GM10847 (cell line): ENCODE data around the gene ASAH2B.

Experiments used
- POLR2A ChIP-seq: IDR thresholded peaks from 2 replicates; pipeline ENCODE4 v1.6.1; 2011; ENCODE audit not compliant: insufficient read length; ENCODE audit errors: extremely low read depth

The ASAH2B gene

DNA sequence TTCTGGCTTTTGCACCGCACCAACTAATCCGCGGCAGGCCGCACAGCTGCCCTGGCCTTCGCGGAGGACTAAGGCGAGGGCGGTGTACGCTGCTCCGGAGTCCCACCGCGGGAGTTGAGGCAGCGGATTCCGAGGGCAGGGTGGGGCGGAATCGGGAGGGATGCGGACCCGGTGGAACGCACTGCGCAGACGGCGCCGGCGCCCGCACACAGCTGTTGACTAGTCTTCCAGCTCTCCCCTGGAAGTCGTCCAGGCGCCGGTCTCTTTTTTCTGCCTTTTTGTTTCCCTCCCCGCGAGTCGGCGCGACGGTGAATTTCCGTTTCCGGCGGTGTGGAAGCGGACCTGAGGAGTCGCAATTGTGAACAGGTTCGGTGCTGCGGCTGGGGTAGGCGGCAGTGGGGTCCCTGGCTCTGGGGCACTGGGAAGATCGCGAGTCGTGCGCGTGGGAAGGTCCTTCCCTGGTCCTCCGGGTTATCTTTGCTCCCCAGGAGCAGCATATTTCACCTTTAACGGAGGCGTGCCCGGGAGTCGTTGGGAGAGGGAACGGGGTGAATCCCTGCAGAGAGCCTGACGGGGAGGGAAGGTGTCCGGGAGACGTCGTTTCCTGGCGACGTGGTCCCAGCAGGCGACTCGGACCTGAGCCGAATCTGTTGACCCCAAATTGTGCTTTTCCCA is at the start of gene ASAH2B:
Gene ASAH2B, plus strand, starts transcription at position 319 of the 675 bp plus-strand sequence. CDS start 5,195 bp downstream, outside the sequence.
- peak; percentile 58 for TF ChIP-seq POLR2A

DNA sequence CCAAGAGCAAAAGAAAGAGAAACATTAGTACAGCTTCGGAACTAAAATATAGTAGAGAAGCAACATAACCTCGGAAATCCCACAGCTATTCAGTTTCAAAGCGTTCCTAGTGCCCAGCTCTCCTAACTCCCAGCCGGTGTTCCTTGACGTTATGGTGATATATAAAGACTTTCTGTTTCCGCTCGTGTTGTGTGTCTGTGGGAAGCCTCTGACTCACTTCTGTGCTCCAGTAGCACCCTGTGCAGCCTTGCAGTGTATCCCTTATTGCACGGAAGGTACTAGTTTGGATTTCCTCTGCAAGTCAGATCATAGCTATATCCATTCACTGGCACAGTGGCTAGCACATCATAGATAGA is 535 bp downstream of the ASAH2B start:
- TF ChIP-seq POLR2A, result no peak

DNA sequence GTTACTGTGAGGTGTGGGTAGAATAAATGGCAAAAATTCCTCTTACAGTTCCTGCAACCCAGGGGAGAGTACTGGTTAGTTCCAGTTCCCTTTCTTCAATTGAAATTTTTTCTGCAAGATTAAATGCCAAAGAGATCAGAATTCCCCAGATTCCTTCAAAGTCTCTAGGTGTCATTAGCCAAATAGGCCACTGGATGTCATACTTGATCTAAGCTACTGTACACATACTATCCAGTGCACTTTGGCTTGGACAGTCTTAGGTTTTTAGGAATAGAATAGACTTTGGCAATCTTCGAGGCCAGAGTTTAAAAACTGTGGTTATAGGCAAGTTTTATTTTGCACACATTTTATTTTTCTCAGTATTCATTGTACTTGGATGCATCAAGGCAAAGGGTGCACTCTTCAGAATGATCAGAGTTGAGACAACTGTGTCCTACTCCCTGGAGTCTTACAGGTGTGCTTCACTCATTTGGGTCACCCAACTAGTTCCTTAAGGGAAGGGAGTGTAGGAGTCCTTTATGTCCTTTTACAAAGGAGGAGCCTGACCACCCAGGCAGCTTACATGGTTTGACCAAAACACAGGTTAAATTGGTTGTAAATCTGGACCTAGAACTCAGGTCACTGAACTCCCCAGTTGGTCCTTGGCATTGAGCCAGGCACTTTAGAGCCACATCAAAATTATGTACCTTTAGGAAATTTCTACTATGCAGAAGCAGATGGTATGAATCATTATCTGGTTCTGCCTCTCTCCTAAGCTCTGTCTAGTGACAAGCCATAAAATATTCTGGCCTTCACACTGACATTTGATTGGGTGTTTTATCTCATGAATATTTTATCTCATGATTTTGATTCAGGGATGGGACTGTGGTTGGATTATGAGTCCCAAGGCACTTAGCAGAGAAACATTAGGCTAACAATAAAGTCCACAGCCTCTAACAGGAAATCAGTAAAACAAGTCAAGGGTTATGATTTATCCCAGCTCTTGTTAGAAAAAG is 49.5 kb downstream of the ASAH2B start:
- TF ChIP-seq POLR2A, result no peak

DNA sequence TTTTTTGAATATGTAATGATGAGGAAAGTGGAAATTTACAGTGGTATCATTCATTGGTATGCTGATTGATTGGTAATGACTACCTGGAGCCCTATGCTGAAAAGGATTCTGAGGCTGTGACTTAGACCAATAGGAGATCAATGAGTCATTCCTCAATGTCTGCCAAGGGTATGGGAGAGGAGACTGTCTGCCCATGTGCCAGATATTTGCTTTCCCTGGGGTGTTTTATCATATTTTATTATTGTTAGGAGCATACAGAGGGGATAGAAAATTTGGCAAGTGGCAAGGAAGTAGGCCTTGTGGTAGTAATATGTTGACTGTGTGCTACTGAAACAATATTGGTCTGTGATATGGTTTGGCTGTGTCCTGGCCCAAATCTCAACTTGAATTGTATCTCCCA is 54.8 kb downstream of the ASAH2B start:
- no peak for TF ChIP-seq POLR2A

GRCh38 chr10:50796693-50797092 is 57.0 kb downstream of the ASAH2B start:
- no peak for TF ChIP-seq POLR2A

DNA sequence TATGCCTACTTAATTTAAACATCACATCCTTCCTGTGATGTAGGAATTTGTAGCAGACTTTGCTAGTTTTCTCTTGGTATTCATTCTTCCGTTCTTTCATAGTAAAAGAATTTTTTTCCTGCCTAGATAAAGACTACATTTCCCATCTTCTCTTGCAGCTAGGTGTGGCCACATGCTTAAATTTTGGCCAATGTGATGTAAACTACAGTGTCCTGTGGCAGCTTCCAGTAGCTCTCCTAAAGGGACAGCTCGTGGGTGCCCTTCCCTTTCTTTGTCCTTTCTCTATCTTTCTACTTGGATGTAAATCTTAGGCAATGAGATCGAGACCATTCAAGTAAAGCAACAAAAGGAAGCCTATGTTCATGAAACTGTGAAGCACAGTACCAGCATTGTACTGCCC is 58.6 kb downstream of the ASAH2B start:
- TF ChIP-seq POLR2A, result no peak

GRCh38 chr10:50799595-50799994 is 59.9 kb downstream of the ASAH2B start:
- TF ChIP-seq POLR2A, result no peak

DNA sequence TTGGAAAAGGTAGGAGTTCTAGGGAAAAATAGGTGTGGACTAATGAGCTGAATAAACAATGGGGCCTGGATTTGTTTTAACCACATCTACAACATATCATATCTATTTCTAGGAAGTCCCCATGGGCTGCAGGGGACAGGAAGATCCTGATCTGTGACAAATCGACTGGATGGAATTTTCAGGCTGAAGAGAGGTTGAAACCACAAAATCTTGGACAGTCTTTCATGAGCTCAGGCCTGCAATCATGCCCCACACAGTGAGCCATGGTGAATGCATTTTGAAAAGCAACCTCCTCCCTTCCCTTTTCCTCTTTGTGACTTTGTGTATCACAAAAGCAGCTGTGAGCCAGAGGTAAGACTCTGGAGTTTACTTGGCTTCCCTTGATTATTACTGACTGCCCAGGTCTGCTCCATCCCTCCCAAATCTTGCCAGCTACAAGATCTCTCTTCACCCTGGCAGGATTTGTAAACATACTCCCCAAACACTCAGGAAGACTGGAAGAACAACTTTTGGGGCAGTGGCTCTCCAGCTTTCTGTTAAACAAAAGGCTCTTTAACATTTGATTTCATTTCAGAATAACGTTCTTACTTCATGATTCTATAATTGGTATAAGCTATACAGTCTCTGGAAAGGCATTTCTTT is 66.4 kb downstream of the ASAH2B start:
- no peak for TF ChIP-seq POLR2A

- TF ChIP-seq POLR2A, result no peak
These were observed 68.4 kb downstream of the ASAH2B start for GRCh38 chr10:50807851-50808776.
